ENCODE data around the gene ARRB1. TPM values are rescaled to one million over a fixed set of nuclear protein-coding genes. Genes with fewer than 3 reads are reported as not detected.

Gene ARRB1
- total and polyA plus RNA-seq, 2 of the 13 experiments (the other 11 are each of a cell fraction or from before 2014, with no cell fraction given): 22.5 to 35.7 TPM

DNA sequence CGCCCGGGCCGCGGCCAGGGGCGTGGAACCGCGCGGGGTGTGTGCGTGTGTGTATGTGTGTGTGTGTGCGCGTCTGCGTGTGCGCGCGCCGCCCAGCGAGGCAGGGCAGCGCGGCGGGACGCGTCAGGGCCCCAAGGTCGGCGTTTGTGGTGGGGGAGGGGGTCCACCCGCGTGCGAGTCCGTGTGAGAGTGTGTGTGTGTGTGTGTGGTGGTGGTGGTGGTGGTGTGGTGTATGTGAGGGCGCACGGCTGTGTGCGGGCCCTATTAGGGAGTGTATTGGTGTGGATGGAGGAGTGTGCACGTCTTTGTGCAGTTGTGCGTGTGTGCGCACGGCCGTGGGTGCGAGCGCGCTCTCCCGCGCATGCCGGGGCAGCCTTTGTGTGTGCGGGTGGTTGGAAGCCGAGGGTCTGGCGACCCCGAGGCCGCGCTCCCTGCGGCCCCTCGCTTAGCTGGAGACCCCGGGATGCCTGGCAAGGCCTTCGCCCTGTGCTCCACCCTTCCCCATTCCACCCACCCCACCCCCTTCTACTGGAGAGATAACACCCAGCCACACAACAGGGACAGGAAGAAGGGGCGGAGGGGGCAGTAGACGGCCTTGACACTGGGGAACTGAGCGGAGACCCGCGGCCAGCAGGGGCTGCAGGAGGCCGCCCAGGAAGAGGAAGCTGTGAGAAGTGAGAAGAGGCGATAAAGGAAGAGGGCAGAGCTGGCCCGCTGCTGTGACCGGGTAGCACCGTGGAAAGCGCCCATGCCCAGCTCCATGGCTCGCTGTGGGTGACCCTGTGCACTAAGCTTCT, 528 bp upstream of the ARRB1 start (continued):
- no peak for TF ChIP-seq ZNF230 (CRISPR knock-in tag; IDR thresholded peaks at IDR 0.05)
- TF ChIP-seq HNRNPH1 (optimal IDR thresholded peaks at IDR 0.05; ENCODE audit: low read depth, low read length): peak; percentile 62
- TF ChIP-seq KAT2B (IDR thresholded peaks at IDR 0.05; ENCODE audit: borderline replicate concordance, low read depth, low read length): no peak
- TF ChIP-seq ADNP (CRISPR knock-in tag; IDR thresholded peaks at IDR 0.05): no peak
- 0 out of 2 replicates have a peak, but pooled peaks have one; percentile 50 for TF ChIP-seq MAF1 (CRISPR knock-in tag; IDR thresholded peaks at IDR 0.05; ENCODE audit: borderline replicate concordance)
- no peak for TF ChIP-seq ATAD3A (CRISPR knock-in tag; IDR thresholded peaks at IDR 0.05)
- TF ChIP-seq, protein P1, sequence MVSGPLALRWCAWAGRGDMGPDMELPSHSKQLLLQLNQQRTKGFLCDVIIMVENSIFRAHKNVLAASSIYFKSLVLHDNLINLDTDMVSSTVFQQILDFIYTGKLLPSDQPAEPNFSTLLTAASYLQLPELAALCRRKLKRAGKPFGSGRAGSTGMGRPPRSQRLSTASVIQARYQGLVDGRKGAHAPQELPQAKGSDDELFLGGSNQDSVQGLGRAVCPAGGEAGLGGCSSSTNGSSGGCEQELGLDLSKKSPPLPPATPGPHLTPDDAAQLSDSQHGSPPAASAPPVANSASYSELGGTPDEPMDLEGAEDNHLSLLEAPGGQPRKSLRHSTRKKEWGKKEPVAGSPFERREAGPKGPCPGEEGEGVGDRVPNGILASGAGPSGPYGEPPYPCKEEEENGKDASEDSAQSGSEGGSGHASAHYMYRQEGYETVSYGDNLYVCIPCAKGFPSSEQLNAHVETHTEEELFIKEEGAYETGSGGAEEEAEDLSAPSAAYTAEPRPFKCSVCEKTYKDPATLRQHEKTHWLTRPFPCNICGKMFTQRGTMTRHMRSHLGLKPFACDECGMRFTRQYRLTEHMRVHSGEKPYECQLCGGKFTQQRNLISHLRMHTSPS (CRISPR knock-in tag; IDR thresholded peaks at IDR 0.05; ENCODE audit: low read depth): peak; percentile 79; the same call in 1 of the 2 replicates
- no peak for TF ChIP-seq CEBPB (IDR thresholded peaks at IDR 0.05; ENCODE audit: borderline replicate concordance, low read depth, low read length)
- TF ChIP-seq, protein P2, sequence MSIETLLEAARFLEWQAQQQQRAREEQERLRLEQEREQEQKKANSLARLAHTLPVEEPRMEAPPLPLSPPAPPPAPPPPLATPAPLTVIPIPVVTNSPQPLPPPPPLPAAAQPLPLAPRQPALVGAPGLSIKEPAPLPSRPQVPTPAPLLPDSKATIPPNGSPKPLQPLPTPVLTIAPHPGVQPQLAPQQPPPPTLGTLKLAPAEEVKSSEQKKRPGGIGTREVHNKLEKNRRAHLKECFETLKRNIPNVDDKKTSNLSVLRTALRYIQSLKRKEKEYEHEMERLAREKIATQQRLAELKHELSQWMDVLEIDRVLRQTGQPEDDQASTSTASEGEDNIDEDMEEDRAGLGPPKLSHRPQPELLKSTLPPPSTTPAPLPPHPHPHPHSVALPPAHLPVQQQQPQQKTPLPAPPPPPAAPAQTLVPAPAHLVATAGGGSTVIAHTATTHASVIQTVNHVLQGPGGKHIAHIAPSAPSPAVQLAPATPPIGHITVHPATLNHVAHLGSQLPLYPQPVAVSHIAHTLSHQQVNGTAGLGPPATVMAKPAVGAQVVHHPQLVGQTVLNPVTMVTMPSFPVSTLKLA (IDR thresholded peaks at IDR 0.05): no peak
- TF ChIP-seq ZFP36L2 (CRISPR knock-in tag; IDR thresholded peaks at IDR 0.05): no peak
- TF ChIP-seq ZNF788 (CRISPR knock-in tag; IDR thresholded peaks at IDR 0.05; ENCODE audit: borderline replicate concordance): peak; percentile 56; the same call in 1 of the 2 replicates
- TF ChIP-seq, protein P3, sequence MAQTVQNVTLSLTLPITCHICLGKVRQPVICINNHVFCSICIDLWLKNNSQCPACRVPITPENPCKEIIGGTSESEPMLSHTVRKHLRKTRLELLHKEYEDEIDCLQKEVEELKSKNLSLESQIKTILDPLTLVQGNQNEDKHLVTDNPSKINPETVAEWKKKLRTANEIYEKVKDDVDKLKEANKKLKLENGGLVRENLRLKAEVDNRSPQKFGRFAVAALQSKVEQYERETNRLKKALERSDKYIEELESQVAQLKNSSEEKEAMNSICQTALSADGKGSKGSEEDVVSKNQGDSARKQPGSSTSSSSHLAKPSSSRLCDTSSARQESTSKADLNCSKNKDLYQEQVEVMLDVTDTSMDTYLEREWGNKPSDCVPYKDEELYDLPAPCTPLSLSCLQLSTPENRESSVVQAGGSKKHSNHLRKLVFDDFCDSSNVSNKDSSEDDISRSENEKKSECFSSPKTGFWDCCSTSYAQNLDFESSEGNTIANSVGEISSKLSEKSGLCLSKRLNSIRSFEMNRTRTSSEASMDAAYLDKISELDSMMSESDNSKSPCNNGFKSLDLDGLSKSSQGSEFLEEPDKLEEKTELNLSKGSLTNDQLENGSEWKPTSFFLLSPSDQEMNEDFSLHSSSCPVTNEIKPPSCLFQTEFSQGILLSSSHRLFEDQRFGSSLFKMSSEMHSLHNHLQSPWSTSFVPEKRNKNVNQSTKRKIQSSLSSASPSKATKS (CRISPR knock-in tag; IDR thresholded peaks at IDR 0.05): no peak
- 0 out of 2 replicates have a peak, but pooled peaks have one; percentile 37 for TF ChIP-seq KDM3A (CRISPR knock-in tag; IDR thresholded peaks at IDR 0.05; ENCODE audit: low read depth)
- TF ChIP-seq ZNF331 (CRISPR knock-in tag; IDR thresholded peaks at IDR 0.05): peak; percentile 65
- peak; percentile 18 for TF ChIP-seq ZNF543 (CRISPR knock-in tag; IDR thresholded peaks at IDR 0.05)
- TF ChIP-seq HNRNPLL (IDR thresholded peaks at IDR 0.05; ENCODE audit: low read depth, low read length, poor library complexity, severe bottlenecking): peak; percentile 20
- peak; percentile 81 for TF ChIP-seq GABPB1 (CRISPR knock-in tag; IDR thresholded peaks at IDR 0.05)
- TF ChIP-seq ZNF207 (IDR thresholded peaks at IDR 0.05; ENCODE audit: borderline replicate concordance): no peak
- TF ChIP-seq THAP11 (CRISPR knock-in tag; IDR thresholded peaks at IDR 0.05): peak; percentile 70
- TF ChIP-seq, protein P4, sequence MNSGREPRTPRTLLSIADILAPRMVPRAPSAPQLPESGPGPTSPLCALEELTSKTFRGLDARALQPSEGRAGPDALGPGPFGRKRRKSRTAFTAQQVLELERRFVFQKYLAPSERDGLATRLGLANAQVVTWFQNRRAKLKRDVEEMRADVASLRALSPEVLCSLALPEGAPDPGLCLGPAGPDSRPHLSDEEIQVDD (CRISPR knock-in tag; IDR thresholded peaks at IDR 0.05; ENCODE audit: borderline replicate concordance): peak; percentile 69; the same call in 1 of the 2 replicates
- no peak for TF ChIP-seq ZNF264 (CRISPR knock-in tag; IDR thresholded peaks at IDR 0.05)
- 0 out of 2 replicates have a peak, but pooled peaks have one; percentile 74 for TF ChIP-seq ZC3H13 (CRISPR knock-in tag; IDR thresholded peaks at IDR 0.05)
- TF ChIP-seq AKAP8 (CRISPR knock-in tag; IDR thresholded peaks at IDR 0.05): no peak
- TF ChIP-seq TBP (CRISPR knock-in tag; IDR thresholded peaks at IDR 0.05): no peak
- peak; percentile 73; the same call in 1 of the 2 replicates for TF ChIP-seq ZBTB38 (CRISPR knock-in tag; IDR thresholded peaks at IDR 0.05)
- no peak for TF ChIP-seq ONECUT2 (CRISPR knock-in tag; IDR thresholded peaks at IDR 0.05)
